Effector memory CD8-positive, alpha-beta T cell (primary cell): ENCODE results near the gene CHST6.
A peak's percentile ranks its signal among the peaks of the same experiment; 100 is the strongest.
"Not testable (repeated sequence)": the region's sequence is repeated elsewhere in the genome, so short reads cannot be mapped to it uniquely, and the experiment has no call there.

ENCODE experiments used
- ATAC-seq: fragments of 150-1000 bp; cut with Tn5 transposase; replicated peaks from 2 replicates; pipeline ENCODE4 v1.10.0; 2021; ENCODE audit warnings: mild to moderate bottlenecking, moderate library complexity
- DNase-seq, 3 experiments: peaks; one replicate each; pipeline ENCODE4 v3.0.0; 2021
- H3K27ac Mint-ChIP-seq, 2 donors: one replicate each; pipeline ENCODE4 v1.8.0; 2022; ENCODE audit warnings: mild to moderate bottlenecking in 2 of 2, mixed read lengths in 2 of 2, moderate library complexity in 2 of 2
- H3K27me3 Mint-ChIP-seq, 2 donors: one replicate each; pipeline ENCODE4 v1.8.0; 2022; ENCODE audit warnings: mixed read lengths in 2 of 2
- H3K36me3 Mint-ChIP-seq: one replicate; pipeline ENCODE4 v1.8.0; 2022; ENCODE audit warnings: mild to moderate bottlenecking, moderate library complexity, mixed read lengths; ENCODE audit not compliant: insufficient read depth
- H3K4me1 Mint-ChIP-seq, 2 donors: one replicate each; pipeline ENCODE4 v1.8.0; 2022; ENCODE audit warnings: low read depth in 2 of 2, mixed read lengths in 2 of 2
- H3K4me3 Mint-ChIP-seq, 2 donors: one replicate each; pipeline ENCODE4 v1.8.0; 2022; ENCODE audit warnings: mild to moderate bottlenecking in 2 of 2, mixed read lengths in 2 of 2, moderate library complexity in 2 of 2
- H3K9me3 Mint-ChIP-seq, 2 donors: one replicate each; pipeline ENCODE4 v1.8.0; 2022; ENCODE audit warnings: mixed read lengths in 2 of 2

Gene CHST6

GRCh38 chr16:75429621-75430403, 65.4 kb downstream of the CHST6 start:
- Mint-ChIP-seq H3K36me3 (peaks cover 39% of the 10 kb centered on the region), H3K4me3 (no peak overlapping the region)

GRCh38 chr16:75426524-75426923, 68.7 kb downstream of the CHST6 start:
- peaks cover 15% of the 10 kb centered on the region for H3K36me3 Mint-ChIP-seq
- peaks cover 12 to 22% of the 10 kb centered on the region in 2 donors for H3K4me1 Mint-ChIP-seq
- not testable (repeated sequence) for H3K27ac Mint-ChIP-seq, H3K9me3 Mint-ChIP-seq, H3K4me3 Mint-ChIP-seq, ATAC-seq, H3K27me3 Mint-ChIP-seq, DNase-seq

More at GRCh38 chr16:75429621-75430403, 65.4 kb downstream of the CHST6 start:
- Mint-ChIP-seq H3K4me1 (peaks cover 21 to 36% of the 10 kb centered on the region in 2 donors), H3K27me3 (no peaks in the 10 kb centered on the region), H3K9me3 (no peaks in the 10 kb centered on the region), H3K27ac (peak overlapping the region in 1 of 2 donors; percentile 49)
- DNase-seq (no peak), ATAC-seq (no peak)

GRCh38 chr16:75424105-75424762, 71.0 kb downstream of the CHST6 start:
- Mint-ChIP-seq H3K4me1 (peaks cover 20 to 27% of the 10 kb centered on the region in 2 donors), H3K27ac (peak overlapping the region in 1 of 2 donors; percentile 86)
- not testable (repeated sequence) for ATAC-seq, H3K36me3 Mint-ChIP-seq, H3K9me3 Mint-ChIP-seq, H3K4me3 Mint-ChIP-seq, H3K27me3 Mint-ChIP-seq, DNase-seq

- DNase-seq (no peak), ATAC-seq (no peak)
- Mint-ChIP-seq H3K9me3 (no peaks in the 10 kb centered on the region), H3K4me1 (peaks cover 20 to 28% of the 10 kb centered on the region in 2 donors), H3K4me3 (no peak overlapping the region), H3K27me3 (no peaks in the 10 kb centered on the region), H3K27ac (no peak overlapping the region), H3K36me3 (peaks cover 5% of the 10 kb centered on the region)
Observed at GRCh38 chr16:75423723-75424104, 71.5 kb downstream of the CHST6 start.
